ENCODE measurements around the gene ZNF174. TPM values are rescaled to one million over a fixed set of nuclear protein-coding genes. Genes with fewer than 3 reads are reported as not detected.

ZNF174 gene
- total RNA-seq, 3 donors from 2014 or later = 9.3 to 17.7 (median 12.8) TPM

DNA sequence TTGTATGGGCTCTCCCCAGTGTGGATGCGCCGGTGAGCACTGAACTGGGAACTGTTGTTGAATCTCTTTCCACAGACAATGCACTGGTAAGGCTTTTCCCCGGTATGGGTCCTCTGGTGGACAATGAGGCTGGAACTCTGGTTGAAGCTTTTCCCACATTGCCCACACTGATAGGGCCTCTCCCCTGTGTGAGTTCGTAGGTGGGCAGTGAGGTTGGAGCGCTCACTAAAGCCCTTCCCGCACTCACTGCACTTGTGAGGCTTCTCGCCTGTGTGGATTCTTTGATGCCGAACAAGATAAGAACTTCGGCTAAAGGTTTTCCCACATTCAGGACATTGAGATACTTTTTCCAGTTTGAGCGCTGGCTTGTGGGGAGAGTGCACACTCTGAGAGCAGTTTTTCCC, 18.0 kb upstream of the ZNF174 start:
- intact Hi-C loops (cut with DNase I; ENCODE audit: low total_unique reads) = no loop called here
- H3K27me3 ChIP-seq = no peaks in the 10 kb centered on the region
- no peak for DNase-seq (ENCODE audit: low spot score in 2 of 2)
- H3K36me3 ChIP-seq = peaks cover 33% of the 10 kb centered on the region
- H3K4me1 ChIP-seq = no peaks in the 10 kb centered on the region
- peaks cover 82 to 93% of the 10 kb centered on the region in 2 donors for H3K9me3 ChIP-seq
- no peak overlapping the region for H3K27ac ChIP-seq
- H3K4me3 ChIP-seq = peak overlapping the region in 1 of 3 donors; percentile 42
- TF ChIP-seq POLR2A (IDR thresholded peaks at IDR 0.05) = no peak
- TF ChIP-seq POLR2AphosphoS5 (IDR thresholded peaks at IDR 0.05) = no peak
- TF ChIP-seq, protein P1, sequence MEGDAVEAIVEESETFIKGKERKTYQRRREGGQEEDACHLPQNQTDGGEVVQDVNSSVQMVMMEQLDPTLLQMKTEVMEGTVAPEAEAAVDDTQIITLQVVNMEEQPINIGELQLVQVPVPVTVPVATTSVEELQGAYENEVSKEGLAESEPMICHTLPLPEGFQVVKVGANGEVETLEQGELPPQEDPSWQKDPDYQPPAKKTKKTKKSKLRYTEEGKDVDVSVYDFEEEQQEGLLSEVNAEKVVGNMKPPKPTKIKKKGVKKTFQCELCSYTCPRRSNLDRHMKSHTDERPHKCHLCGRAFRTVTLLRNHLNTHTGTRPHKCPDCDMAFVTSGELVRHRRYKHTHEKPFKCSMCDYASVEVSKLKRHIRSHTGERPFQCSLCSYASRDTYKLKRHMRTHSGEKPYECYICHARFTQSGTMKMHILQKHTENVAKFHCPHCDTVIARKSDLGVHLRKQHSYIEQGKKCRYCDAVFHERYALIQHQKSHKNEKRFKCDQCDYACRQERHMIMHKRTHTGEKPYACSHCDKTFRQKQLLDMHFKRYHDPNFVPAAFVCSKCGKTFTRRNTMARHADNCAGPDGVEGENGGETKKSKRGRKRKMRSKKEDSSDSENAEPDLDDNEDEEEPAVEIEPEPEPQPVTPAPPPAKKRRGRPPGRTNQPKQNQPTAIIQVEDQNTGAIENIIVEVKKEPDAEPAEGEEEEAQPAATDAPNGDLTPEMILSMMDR (IDR thresholded peaks at IDR 0.05) = no peak

DNA sequence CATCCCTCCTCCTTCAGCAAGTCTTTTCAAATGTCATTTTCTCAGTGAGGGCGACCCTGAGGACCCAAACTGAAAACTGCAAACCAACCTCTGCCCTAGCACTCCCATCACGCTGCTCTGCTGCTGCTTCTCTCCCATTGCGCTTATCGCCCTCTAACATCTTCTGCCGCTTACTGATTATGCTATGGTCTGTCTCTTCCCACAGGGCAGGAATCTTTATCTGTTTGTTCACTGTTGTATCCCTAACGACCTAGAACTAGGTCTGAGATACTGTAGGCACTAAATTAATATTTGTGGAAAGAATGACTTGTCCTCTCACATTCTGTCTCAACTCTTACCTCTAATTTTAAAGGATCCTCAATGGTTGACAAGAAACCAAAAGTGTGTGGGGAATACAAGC, 12.7 kb upstream of the ZNF174 start:
- H3K4me3 ChIP-seq = no peak overlapping the region
- no peak overlapping the region for H3K27ac ChIP-seq
- H3K4me1 ChIP-seq = no peaks in the 10 kb centered on the region
- DNase-seq (ENCODE audit: low spot score in 2 of 2) = no peak
- no peaks in the 10 kb centered on the region for H3K27me3 ChIP-seq
- intact Hi-C loops (cut with DNase I; ENCODE audit: low total_unique reads) = no loop called here
- H3K9me3 ChIP-seq = peaks cover 76 to 83% of the 10 kb centered on the region in 2 donors
- TF ChIP-seq POLR2AphosphoS5 (IDR thresholded peaks at IDR 0.05) (no peak), POLR2A (IDR thresholded peaks at IDR 0.05) (no peak)
- TF ChIP-seq, protein P1 (IDR thresholded peaks at IDR 0.05) = no peak
- H3K36me3 ChIP-seq = peaks cover 48% of the 10 kb centered on the region

DNA sequence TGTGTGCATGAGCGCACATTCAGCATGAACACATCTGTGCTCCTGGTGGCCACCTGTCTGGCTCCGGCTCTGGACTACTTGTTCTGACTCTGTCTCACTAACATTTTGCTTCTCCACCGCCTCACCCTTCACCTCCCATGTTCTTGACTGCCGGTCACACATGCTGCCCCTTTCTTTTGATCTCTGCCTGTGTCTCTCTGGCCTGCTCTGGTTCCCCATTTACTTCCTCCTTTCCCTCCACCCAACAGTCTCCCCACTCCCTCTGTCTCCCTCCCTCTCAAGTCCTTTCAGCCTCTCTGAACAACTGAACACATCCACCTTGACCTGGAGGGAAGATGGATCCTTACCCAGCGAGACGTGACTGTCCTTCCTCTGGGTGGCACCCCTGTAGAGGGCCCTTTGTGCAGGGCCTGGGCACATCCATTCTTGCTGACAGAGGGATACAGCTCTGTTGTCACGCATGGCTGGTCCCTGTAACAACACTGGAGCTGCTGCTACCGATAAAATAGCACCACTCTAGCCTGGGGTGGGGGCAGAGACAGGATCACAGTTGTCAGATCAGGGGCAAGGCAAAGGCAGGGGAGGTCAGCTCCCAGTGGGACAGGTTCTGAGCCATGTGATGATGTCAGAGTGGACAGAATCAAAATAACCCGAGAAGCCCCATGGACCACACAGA, 11.2 kb upstream of the ZNF174 start:
- DNase-seq (ENCODE audit: low spot score in 2 of 2) = no peak
- Histone ChIP-seq H3K27ac (no peak overlapping the region), H3K27me3 (no peaks in the 10 kb centered on the region), H3K36me3 (peaks cover 33% of the 10 kb centered on the region), H3K4me1 (no peaks in the 10 kb centered on the region), H3K4me3 (peak overlapping the region in 1 of 3 donors; percentile 1), H3K9me3 (peaks cover 76 to 82% of the 10 kb centered on the region in 2 donors)
- TF ChIP-seq POLR2A (IDR thresholded peaks at IDR 0.05) (no peak), POLR2AphosphoS5 (IDR thresholded peaks at IDR 0.05) (no peak)
- TF ChIP-seq, protein P1 (IDR thresholded peaks at IDR 0.05) = no peak
- intact Hi-C loops (cut with DNase I; ENCODE audit: low total_unique reads) = no loop called here

DNA sequence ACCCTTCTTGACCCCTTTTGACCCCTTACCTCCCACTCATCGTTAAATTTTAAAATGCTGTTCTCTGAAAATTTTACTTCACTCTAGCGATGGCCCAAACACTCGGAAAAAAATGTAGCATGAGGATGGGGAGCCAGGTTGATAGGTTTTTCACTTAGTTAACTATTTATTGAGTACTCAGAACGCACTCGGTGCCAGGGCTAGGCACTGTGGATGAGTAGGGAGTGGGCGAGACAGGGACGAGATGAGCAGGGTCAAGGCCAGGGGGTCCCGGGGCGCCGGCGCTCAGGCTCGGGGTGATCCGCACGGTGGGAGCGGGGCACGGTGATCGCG, 603 bp upstream of the ZNF174 start:
- no peak for TF ChIP-seq POLR2AphosphoS5 (IDR thresholded peaks at IDR 0.05)
- TF ChIP-seq POLR2A (IDR thresholded peaks at IDR 0.05) = no peak

DNA sequence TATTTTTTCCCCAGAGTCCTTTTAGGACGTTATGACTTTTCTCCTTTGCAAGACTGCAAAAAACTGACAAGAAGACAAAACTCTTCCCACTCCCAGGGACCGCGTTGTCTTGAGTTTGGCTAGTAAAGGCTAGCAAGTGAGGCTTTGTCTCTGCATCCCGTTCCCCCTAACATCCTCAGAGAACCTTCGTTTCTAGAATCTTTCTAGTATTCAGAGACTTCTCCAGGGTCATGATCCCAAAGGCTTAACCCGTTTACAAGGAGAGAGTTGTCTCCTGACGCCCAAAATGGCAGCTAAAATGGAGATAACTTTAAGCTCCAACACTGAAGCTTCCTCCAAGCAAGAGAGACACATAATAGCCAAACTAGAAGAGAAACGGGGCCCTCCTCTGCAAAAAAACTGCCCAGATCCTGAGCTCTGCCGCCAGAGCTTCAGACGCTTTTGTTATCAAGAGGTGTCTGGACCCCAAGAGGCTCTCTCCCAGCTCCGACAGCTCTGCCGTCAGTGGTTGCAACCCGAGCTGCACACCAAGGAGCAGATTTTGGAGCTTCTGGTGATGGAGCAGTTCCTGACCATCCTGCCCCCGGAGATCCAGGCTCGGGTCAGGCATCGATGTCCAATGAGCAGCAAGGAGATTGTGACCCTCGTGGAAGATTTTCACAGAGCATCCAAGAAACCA, 843 bp downstream of the ZNF174 start:
- Histone ChIP-seq H3K9me3 (peaks cover 39 to 47% of the 10 kb centered on the region in 2 donors), H3K27ac (peak overlapping the region; percentile 91 to 95), H3K4me3 (peak overlapping the region; percentile 86 to 98 (median 95)), H3K36me3 (peaks cover 8% of the 10 kb centered on the region), H3K4me1 (no peaks in the 10 kb centered on the region), H3K27me3 (no peaks in the 10 kb centered on the region)
- no peak for DNase-seq (ENCODE audit: low spot score in 2 of 2)
- intact Hi-C loops (cut with DNase I; ENCODE audit: low total_unique reads) = no loop called here
- no peak for TF ChIP-seq POLR2AphosphoS5 (IDR thresholded peaks at IDR 0.05)
- TF ChIP-seq, protein P1 (IDR thresholded peaks at IDR 0.05) = no peak
- no peak for TF ChIP-seq POLR2A (IDR thresholded peaks at IDR 0.05)

More for the DNA sequence above, 603 bp upstream of the ZNF174 start:
- peaks cover 6% of the 10 kb centered on the region for H3K36me3 ChIP-seq
- H3K27ac ChIP-seq = peak overlapping the region; percentile 91 to 95
- no peak for DNase-seq (ENCODE audit: low spot score in 2 of 2)
- intact Hi-C loops (cut with DNase I; ENCODE audit: low total_unique reads) = no loop called here
- H3K4me3 ChIP-seq = peak overlapping the region; percentile 86 to 98 (median 95)
- H3K9me3 ChIP-seq = peaks cover 37 to 47% of the 10 kb centered on the region in 2 donors
- H3K27me3 ChIP-seq = no peaks in the 10 kb centered on the region
- no peaks in the 10 kb centered on the region for H3K4me1 ChIP-seq
